GM20000 (cell line): ENCODE measurements around the gene RAB34.

Experiments used
- DNase-seq: peaks from one replicate; pipeline ENCODE4 v3.0.0; 2012; ENCODE audit warnings: low spot score
- CTCF ChIP-seq: IDR thresholded peaks from 2 replicates; pipeline ENCODE4 v1.5.1; 2012; ENCODE audit warnings: mild to moderate bottlenecking, control low read depth; ENCODE audit errors: extremely low read depth, missing control alignments

Gene RAB34

GRCh38 chr17:28758411-28759121, 40.9 kb upstream of the RAB34 start:
- DNase-seq, result no peak
- TF ChIP-seq CTCF, result no peak

- no peak for DNase-seq
- no peak for TF ChIP-seq CTCF
Observed at GRCh38 chr17:28756049-28756804, 38.6 kb upstream of the RAB34 start.

- no peak for DNase-seq
Observed at GRCh38 chr17:28755486-28755885, 37.8 kb upstream of the RAB34 start.

GRCh38 chr17:28751600-28752366, 34.1 kb upstream of the RAB34 start:
- no peak for TF ChIP-seq CTCF
- no peak for DNase-seq

More at GRCh38 chr17:28755486-28755885, 37.8 kb upstream of the RAB34 start:
- no peak for TF ChIP-seq CTCF

- peak; percentile 99 for TF ChIP-seq CTCF
- DNase-seq, result peak; percentile 85
Observed at GRCh38 chr17:28750178-28751047, 32.7 kb upstream of the RAB34 start.

GRCh38 chr17:28749516-28750177, 32.0 kb upstream of the RAB34 start:
- no peak for DNase-seq
- no peak for TF ChIP-seq CTCF
